Fibroblast of skin of abdomen (primary cell): ENCODE measurements around the gene SLC9A8.
"Not testable (repeated sequence)": the region's sequence is repeated elsewhere in the genome, so short reads cannot be mapped to it uniquely, and the experiment has no call there.

Experiments used
- DNase-seq: peaks from one replicate; pipeline ENCODE4 v3.0.0-alpha.2; 2013

SLC9A8 gene

GRCh38 chr20:49893242-49894072 lies 80.8 kb downstream of the SLC9A8 start:
- DNase-seq: no peak

GRCh38 chr20:49894073-49894470 lies 81.4 kb downstream of the SLC9A8 start:
- no peak for DNase-seq

GRCh38 chr20:49895474-49896093 lies 83.0 kb downstream of the SLC9A8 start:
- not testable (repeated sequence) for DNase-seq

- no peak for DNase-seq
These were observed 83.6 kb downstream of the SLC9A8 start for GRCh38 chr20:49896204-49896603.

- DNase-seq: no peak
These were observed 87.1 kb downstream of the SLC9A8 start for GRCh38 chr20:49899541-49900383.

- no peak for DNase-seq
These were observed 89.0 kb downstream of the SLC9A8 start for GRCh38 chr20:49901588-49901987.

- DNase-seq: no peak
These were observed 92.0 kb downstream of the SLC9A8 start for GRCh38 chr20:49904440-49905214.

GRCh38 chr20:49905415-49906091 lies 92.9 kb downstream of the SLC9A8 start:
- DNase-seq: no peak

- DNase-seq: no peak
These were observed 93.5 kb downstream of the SLC9A8 start for GRCh38 chr20:49906101-49906604.

- DNase-seq: no peak
These were observed 94.1 kb downstream of the SLC9A8 start for GRCh38 chr20:49906615-49907154.

GRCh38 chr20:49907405-49908257 lies 95.0 kb downstream of the SLC9A8 start:
- no peak for DNase-seq

- no peak for DNase-seq
These were observed 95.6 kb downstream of the SLC9A8 start for GRCh38 chr20:49908258-49908565.

- DNase-seq: no peak
These were observed 97.1 kb downstream of the SLC9A8 start for GRCh38 chr20:49909499-49910339.

GRCh38 chr20:49910340-49910706 lies 97.7 kb downstream of the SLC9A8 start:
- no peak for DNase-seq

- DNase-seq: no peak
These were observed 100.9 kb downstream of the SLC9A8 start for GRCh38 chr20:49913399-49914047.

- DNase-seq: no peak
These were observed 101.9 kb downstream of the SLC9A8 start for GRCh38 chr20:49914310-49915117.

GRCh38 chr20:49915118-49915379 lies 102.4 kb downstream of the SLC9A8 start:
- no peak for DNase-seq

GRCh38 chr20:49915380-49916145 lies 102.9 kb downstream of the SLC9A8 start, which contains the start of gene SPATA2:
Gene SPATA2, minus strand, starts transcription at chr20:49915529. Its CDS starts 7,039 bp downstream, at chr20:49908490.
- peak; percentile 96 for DNase-seq
